Lower lobe of right lung (tissue), 2 donors: ENCODE results near the gene PRKG1. TPM values are rescaled to one million over a fixed set of nuclear protein-coding genes. Genes with fewer than 3 reads are reported as not detected.
"Not testable (repeated sequence)": the region's sequence is repeated elsewhere in the genome, so short reads cannot be mapped to it uniquely, and the experiment has no call there.

Experiments
- ATAC-seq, 2 donors: fragments of 200-7000 bp; cut with Tn5 transposase; one replicate each; pipeline ENCODE4 v1.9.1; 2020 to 2022; ENCODE audit warnings: mild to moderate bottlenecking in 2 of 2, moderate library complexity in 2 of 2
- DNase-seq: peaks from one replicate; pipeline ENCODE4 v3.0.0-alpha.2; 2020
- H3K27ac ChIP-seq: fragments of 200-600 bp; one replicate; pipeline ENCODE4 v1.8.0; 2022
- H3K27me3 ChIP-seq: fragments of 200-600 bp; one replicate; pipeline ENCODE4 v1.8.0; 2022; ENCODE audit warnings: low read depth
- H3K36me3 ChIP-seq: fragments of 200-600 bp; one replicate; pipeline ENCODE4 v1.8.0; 2022; ENCODE audit warnings: mild to moderate bottlenecking
- H3K4me1 ChIP-seq: fragments of 200-600 bp; one replicate; pipeline ENCODE4 v1.8.0; 2022
- H3K4me3 ChIP-seq: fragments of 200-600 bp; one replicate; pipeline ENCODE4 v1.8.0; 2022; ENCODE audit warnings: mild to moderate bottlenecking
- H3K9me3 ChIP-seq: fragments of 200-600 bp; one replicate; pipeline ENCODE4 v1.8.0; 2022
- intact Hi-C: fragments of 100-400 bp; cut with DNase I; formaldehyde crosslinking; loops from one replicate; pipeline ENCODE4 v1.11.0; 2022
- total RNA-seq: library from RNA; stranded (reverse); fragmentation: NEBNext Ultra II Directional; extraction: Animal tissue kit (Norgen Biotek cat#: 25700); gene quantifications from one replicate; pipeline ENCODE4 v1.2.1, GENCODE V29; 2021
- TF ChIP-seq, protein P1 (sequence below): fragments of 200-600 bp; IDR thresholded peaks from one replicate; pipeline ENCODE4 v1.8.0; 2022; ENCODE audit warnings: antibody characterized with exemption, mild to moderate bottlenecking
- donor health status: DM: no; HTN: yes; CAD: no; lungs with severe emphysema.

Gene PRKG1
- total RNA-seq, 1 donor from 2014 or later = 23.6 TPM

DNA sequence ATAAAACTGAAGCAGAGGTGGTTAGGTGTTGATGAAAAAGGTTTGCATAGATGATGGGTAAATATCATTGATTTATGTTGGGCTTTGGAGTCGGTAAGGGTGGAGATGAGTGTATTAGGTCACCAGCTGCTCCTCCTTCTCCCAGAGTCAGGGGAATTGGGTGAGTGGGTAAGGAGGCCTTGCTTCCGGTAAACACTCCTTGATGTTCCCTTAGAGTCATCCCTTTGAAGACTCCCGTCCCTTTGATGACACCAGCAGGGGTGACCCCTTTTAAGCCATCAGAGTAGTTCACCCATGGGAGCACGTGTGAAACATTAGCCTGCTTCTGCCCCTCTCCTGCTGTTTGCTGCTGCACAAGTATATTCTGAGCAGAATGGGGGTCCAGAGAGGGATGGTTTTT, 1147.6 kb downstream of the PRKG1 start:
- H3K4me3 ChIP-seq = no peak overlapping the region
- no peaks in the 10 kb centered on the region for H3K9me3 ChIP-seq
- no peaks in the 10 kb centered on the region for H3K27me3 ChIP-seq
- TF ChIP-seq, protein P1, sequence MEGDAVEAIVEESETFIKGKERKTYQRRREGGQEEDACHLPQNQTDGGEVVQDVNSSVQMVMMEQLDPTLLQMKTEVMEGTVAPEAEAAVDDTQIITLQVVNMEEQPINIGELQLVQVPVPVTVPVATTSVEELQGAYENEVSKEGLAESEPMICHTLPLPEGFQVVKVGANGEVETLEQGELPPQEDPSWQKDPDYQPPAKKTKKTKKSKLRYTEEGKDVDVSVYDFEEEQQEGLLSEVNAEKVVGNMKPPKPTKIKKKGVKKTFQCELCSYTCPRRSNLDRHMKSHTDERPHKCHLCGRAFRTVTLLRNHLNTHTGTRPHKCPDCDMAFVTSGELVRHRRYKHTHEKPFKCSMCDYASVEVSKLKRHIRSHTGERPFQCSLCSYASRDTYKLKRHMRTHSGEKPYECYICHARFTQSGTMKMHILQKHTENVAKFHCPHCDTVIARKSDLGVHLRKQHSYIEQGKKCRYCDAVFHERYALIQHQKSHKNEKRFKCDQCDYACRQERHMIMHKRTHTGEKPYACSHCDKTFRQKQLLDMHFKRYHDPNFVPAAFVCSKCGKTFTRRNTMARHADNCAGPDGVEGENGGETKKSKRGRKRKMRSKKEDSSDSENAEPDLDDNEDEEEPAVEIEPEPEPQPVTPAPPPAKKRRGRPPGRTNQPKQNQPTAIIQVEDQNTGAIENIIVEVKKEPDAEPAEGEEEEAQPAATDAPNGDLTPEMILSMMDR = no peak
- H3K36me3 ChIP-seq = no peaks in the 10 kb centered on the region
- no peaks in the 10 kb centered on the region for H3K4me1 ChIP-seq
- no peak for ATAC-seq
- intact Hi-C loops = no loop called here
- DNase-seq = no peak
- H3K27ac ChIP-seq = no peak overlapping the region

DNA sequence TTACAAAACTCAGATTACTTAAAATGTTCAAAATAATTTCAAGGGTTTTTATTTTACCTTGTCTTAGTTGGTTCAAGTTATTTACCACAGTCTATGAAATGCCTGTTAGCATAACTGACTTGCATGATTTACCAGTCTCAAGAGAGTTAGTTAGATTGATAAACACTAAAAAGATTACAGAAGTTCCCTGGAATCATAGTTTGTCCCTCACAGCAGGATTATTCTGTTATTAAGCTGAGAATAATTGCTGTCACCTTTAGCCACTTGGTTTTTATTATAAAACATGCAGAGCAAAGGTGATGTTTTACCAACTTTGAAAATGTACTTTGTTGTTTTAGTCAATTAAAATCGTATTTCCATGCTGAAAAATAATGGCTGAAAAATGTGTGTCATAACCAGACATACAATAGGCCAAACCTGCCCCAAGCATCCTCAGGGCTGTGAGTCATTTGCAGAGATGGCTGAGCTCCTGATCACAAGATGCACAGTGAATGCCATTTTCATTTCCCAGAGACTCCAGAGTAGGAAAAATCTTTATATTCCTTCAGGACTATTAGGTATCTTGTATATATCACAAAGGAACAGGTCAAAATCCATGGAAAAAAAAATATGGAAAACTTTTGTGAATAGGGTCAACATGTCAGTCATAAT, 1152.0 kb downstream of the PRKG1 start:
- ATAC-seq = no peak
- TF ChIP-seq, protein P1 = no peak
- H3K27me3 ChIP-seq = no peaks in the 10 kb centered on the region
- intact Hi-C loops = no loop called here
- H3K27ac ChIP-seq = no peak overlapping the region
- H3K9me3 ChIP-seq = no peaks in the 10 kb centered on the region
- H3K4me3 ChIP-seq = no peak overlapping the region
- H3K36me3 ChIP-seq = no peaks in the 10 kb centered on the region
- DNase-seq = no peak
- no peaks in the 10 kb centered on the region for H3K4me1 ChIP-seq

DNA sequence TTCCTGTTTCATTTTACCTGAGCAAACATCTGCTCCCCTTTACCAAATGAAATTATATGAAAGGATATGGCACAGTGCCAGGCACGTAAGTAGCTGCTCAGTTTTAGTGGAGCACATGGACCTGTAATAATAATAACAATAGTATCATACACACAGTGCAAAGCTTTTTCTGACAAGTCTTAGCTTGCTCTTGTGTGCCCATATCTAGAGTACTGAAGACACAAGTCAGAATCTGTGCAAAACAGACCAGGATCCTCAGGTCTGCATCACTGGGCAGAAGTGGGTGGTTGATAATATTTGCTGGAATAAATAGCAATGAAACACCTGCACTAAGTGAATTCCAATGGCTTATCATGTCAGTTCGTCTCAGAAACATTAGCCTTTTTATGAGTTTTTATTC, 1154.3 kb downstream of the PRKG1 start:
- no peaks in the 10 kb centered on the region for H3K27me3 ChIP-seq
- peaks cover 12% of the 10 kb centered on the region for H3K4me1 ChIP-seq
- DNase-seq (no peak), ATAC-seq (no peak)
- H3K9me3 ChIP-seq = no peaks in the 10 kb centered on the region
- TF ChIP-seq, protein P1 = no peak
- H3K4me3 ChIP-seq = no peak overlapping the region
- intact Hi-C loops = no loop called here
- no peak overlapping the region for H3K27ac ChIP-seq
- H3K36me3 ChIP-seq = no peaks in the 10 kb centered on the region

DNA sequence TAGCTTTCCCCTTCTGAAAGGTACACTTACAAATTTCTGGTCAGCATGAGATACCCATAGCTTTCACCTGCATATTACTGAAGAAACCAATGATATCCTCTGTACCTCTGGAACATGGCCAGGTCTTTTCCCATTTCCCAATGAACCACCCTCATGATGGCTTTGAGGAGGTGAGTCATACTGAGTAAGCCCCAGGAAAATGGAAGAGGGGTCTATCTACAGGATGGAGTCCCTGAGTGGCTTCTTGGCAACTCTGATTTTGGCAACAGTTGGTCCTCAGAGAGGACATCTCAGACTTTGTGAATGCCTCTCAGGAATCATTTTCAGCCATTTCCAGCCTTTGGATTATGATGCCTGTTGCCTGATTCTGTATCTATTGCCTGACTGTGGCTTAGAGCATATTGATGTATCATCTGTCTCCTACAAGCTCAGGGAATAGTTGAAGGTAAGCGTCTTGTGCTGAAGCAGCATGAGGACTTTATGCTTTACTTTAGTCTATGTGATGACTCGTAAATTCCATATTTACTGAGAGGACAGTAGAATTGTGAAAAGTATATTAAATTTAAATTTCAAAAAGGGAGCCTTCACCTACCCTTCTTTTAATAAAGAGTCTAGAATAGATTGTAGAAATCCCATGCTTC, 1155.1 kb downstream of the PRKG1 start:
- no peaks in the 10 kb centered on the region for H3K9me3 ChIP-seq
- intact Hi-C loops = no loop called here
- H3K36me3 ChIP-seq = no peaks in the 10 kb centered on the region
- H3K4me1 ChIP-seq = peaks cover 12% of the 10 kb centered on the region
- DNase-seq = no peak
- no peak overlapping the region for H3K4me3 ChIP-seq
- no peak overlapping the region for H3K27ac ChIP-seq
- TF ChIP-seq, protein P1 = no peak
- no peak for ATAC-seq
- H3K27me3 ChIP-seq = no peaks in the 10 kb centered on the region

DNA sequence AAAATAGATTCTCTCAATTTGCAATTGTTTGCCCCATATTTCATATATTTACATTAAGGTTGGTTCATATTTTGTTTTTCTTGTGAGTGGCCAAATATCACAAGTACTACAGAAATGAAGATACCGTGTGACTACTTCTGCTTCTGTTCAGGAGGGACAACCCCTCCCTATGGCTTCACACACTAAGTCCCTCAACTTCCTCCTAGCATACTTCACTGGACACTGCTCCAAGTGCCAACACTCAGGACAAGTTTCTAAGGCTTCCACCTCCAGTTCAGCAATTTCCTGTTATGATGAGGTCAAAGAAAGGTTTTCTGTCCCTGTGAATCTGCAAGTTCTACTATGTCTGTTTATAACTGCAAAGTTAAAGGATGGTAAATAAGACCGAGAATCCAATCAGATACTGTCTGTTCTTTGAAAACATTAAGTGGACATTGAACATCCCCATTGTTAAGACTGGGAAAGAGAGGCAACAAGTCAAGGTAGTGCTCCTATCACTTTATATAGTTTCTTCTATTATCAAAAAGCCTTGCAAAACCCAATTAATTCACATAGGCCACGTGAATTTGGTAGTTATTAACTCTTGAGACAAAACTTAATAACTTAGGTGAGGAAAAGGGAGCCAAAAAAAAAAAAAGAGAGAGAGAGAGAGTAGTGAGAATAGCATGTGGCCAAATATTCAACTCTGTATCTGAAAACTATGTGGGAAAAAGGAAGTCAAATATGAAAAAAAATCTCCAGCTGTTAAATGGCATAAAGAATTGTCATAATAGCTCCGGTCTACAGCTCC, 1158.5 kb downstream of the PRKG1 start:
- TF ChIP-seq, protein P1 = no peak
- Histone ChIP-seq H3K36me3 (no peaks in the 10 kb centered on the region), H3K9me3 (no peaks in the 10 kb centered on the region), H3K27me3 (no peaks in the 10 kb centered on the region), H3K4me1 (peaks cover 12% of the 10 kb centered on the region), H3K27ac (no peak overlapping the region), H3K4me3 (peak overlapping the region; percentile 31)
- peak; percentile 85 to 93 for ATAC-seq
- intact Hi-C loops = no loop called here
- DNase-seq = no peak

DNA sequence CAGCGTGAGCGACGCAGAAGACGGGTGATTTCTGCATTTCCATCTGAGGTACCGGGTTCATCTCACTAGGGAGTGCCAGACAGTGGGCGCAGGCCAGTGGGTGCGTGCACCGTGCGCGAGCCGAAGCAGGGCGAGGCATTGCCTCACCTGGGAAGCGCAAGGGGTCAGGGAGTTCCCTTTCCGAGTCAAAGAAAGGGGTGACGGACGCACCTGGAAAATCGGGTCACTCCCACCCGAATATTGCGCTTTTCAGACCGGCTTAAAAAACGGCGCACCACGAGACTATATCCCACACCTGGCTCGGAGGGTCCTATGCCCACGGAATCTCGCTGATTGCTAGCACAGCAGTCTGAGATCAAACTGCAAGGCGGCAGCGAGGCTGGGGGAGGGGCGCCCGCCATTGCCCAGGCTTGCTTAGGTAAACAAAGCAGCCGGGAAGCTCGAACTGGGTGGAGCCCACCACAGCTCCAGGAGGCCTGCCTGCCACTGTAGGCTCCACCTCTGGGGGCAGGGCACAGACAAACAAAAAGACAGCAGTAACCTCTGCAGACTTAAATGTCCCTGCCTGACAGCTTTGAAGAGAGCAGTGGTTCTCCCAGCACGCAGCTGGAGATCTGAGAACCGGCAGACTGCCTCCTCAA, 1159.2 kb downstream of the PRKG1 start:
- Histone ChIP-seq H3K4me1 (peaks cover 12% of the 10 kb centered on the region), H3K4me3 (peak overlapping the region; percentile 31)
- ATAC-seq = peak in 1 of 2 donors; percentile 51
- H3K27ac ChIP-seq, intact Hi-C loops, DNase-seq, H3K36me3 ChIP-seq, H3K27me3 ChIP-seq, H3K9me3 ChIP-seq: not testable (repeated sequence)
